AG04449 (cell line): ENCODE results near the gene CHD2.

Source experiments
- CTCF ChIA-PET: fragments of 350-600 bp; formaldehyde crosslinking; extraction: SDS; loops from one replicate; lab custom pipeline; 2021; ENCODE audit warnings: antibody characterized with exemption; lab: Yijun Ruan, JAX
- POLR2A ChIA-PET: fragments of 400-600, 350-600 bp; formaldehyde crosslinking; extraction: SDS; loops from one replicate; lab custom pipeline; 2020; ENCODE audit warnings: antibody characterized with exemption, inconsistent platforms; lab: Yijun Ruan, JAX
- DNase-seq: peaks from one replicate; pipeline ENCODE4 v3.0.0-alpha.2; 2010; ENCODE audit warnings: low read depth, low spot score
- H3K4me3 ChIP-seq: 2 replicates; pipeline ENCODE4 v1.5.1; 2011; ENCODE audit warnings: low read depth, mild to moderate bottlenecking, control low read depth, low read length
- TF ChIP-seq, protein P1 (sequence below): IDR thresholded peaks from one replicate; pipeline ENCODE4 v1.5.1; 2011; ENCODE audit warnings: mild to moderate bottlenecking, moderate library complexity, low read length, control low read depth, inconsistent platforms; ENCODE audit not compliant: insufficient read depth; ENCODE audit errors: missing control alignments

Gene CHD2

DNA sequence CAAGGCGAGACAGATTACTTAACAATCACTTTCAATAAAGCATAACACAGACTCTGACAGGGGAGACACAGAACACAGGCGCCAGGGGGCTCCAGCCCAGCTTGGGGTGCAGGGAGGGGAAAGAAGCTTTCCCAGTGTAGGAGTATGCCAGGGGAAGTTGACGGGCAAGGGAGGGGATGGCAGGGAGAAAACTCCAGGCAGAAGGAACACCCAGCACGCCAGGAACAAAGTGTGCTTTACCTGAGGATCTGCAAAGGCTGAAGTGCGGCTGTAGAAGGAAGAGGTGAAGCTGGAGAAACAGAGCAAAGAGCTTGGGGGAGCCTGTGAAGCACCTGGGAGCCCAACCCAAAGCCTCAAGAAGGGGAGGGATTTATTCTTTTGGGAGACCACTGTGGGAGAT, 176.8 kb downstream of the CHD2 start:
- TF ChIP-seq, protein P1, sequence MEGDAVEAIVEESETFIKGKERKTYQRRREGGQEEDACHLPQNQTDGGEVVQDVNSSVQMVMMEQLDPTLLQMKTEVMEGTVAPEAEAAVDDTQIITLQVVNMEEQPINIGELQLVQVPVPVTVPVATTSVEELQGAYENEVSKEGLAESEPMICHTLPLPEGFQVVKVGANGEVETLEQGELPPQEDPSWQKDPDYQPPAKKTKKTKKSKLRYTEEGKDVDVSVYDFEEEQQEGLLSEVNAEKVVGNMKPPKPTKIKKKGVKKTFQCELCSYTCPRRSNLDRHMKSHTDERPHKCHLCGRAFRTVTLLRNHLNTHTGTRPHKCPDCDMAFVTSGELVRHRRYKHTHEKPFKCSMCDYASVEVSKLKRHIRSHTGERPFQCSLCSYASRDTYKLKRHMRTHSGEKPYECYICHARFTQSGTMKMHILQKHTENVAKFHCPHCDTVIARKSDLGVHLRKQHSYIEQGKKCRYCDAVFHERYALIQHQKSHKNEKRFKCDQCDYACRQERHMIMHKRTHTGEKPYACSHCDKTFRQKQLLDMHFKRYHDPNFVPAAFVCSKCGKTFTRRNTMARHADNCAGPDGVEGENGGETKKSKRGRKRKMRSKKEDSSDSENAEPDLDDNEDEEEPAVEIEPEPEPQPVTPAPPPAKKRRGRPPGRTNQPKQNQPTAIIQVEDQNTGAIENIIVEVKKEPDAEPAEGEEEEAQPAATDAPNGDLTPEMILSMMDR = no peak
- CTCF ChIA-PET = interaction anchor here (1.2 to 3.6 kb wide), 3 partner anchors 11 to 1043 kb away, joined by 4 to 24 read pairs (median 4); partner anchors contain the start of gene RGMA
- POLR2A ChIA-PET = no interaction called here
- no peak overlapping the region for H3K4me3 ChIP-seq
- no peak for DNase-seq
